CD14-positive monocyte (primary cell): ENCODE data around the gene ATG7. TPM values are rescaled to one million over a fixed set of nuclear protein-coding genes. Genes with fewer than 3 reads are reported as not detected.

ENCODE experiments used
- DNase-seq, 3 donors: peaks; one replicate each; pipeline ENCODE4 v3.0.0-alpha.2; 2011 to 2022
- H2AFZ ChIP-seq: 2 replicates; pipeline ENCODE4 v1.6.0; 2012; ENCODE audit warnings: mild to moderate bottlenecking, low read depth, low read length, inconsistent platforms; ENCODE audit not compliant: insufficient read depth, poor library complexity, severe bottlenecking
- H3K27ac ChIP-seq, 2 donors: 1 replicate in 1 of 2; 2 replicates in 1 of 2; pipeline ENCODE4 v1.5.1; 2012 to 2013; ENCODE audit warnings: low read length in 2 of 2, control low read depth in 1 of 2, inconsistent platforms in 1 of 2, low read depth in 1 of 2, mild to moderate bottlenecking in 1 of 2
- H3K27me3 ChIP-seq, 2 donors: one replicate each; pipeline versions ENCODE4 v1.6.0 to v1.6.1; 2011 to 2013; ENCODE audit warnings: low read length in 2 of 2; ENCODE audit not compliant: control insufficient read depth in 2 of 2, insufficient read depth in 2 of 2
- H3K36me3 ChIP-seq, 2 donors: replicated peaks in 1 of 2; 1 replicate in 1 of 2; 2 replicates in 1 of 2; pipeline versions ENCODE4 v1.5.1 to v1.6.1; 2012 to 2013; ENCODE audit warnings: low read length in 2 of 2, control low read depth in 1 of 2, inconsistent platforms in 1 of 2, mild to moderate bottlenecking in 1 of 2; ENCODE audit not compliant: insufficient read depth in 2 of 2, control insufficient read depth in 1 of 2
- H3K4me1 ChIP-seq, 2 donors: 1 replicate in 1 of 2; 2 replicates in 1 of 2; pipeline versions ENCODE4 v1.5.1 to v1.6.1; 2012 to 2013; ENCODE audit warnings: low read length in 2 of 2, control low read depth in 1 of 2, inconsistent platforms in 1 of 2, mild to moderate bottlenecking in 1 of 2, moderate library complexity in 1 of 2; ENCODE audit not compliant: insufficient read depth in 2 of 2, control insufficient read depth in 1 of 2
- H3K4me2 ChIP-seq: replicated peaks from 2 replicates; pipeline ENCODE3; 2012; ENCODE audit warnings: low read length, moderate library complexity, mild to moderate bottlenecking; ENCODE audit not compliant: poor library complexity, severe bottlenecking; ENCODE audit errors: extremely low read depth
- H3K4me3 ChIP-seq, 3 experiments: fragments of 200-600 bp in 1 of 3; sonication (generic) in 1 of 3; replicated peaks in 1 of 3; 1 replicate in 2 of 3; 2 replicates in 1 of 3; pipeline ENCODE4 v1.5.1; 2011 to 2013; ENCODE audit warnings: low read length in 3 of 3, mild to moderate bottlenecking in 3 of 3, control low read depth in 2 of 3, low read depth in 2 of 3, inconsistent platforms in 1 of 3, moderate library complexity in 1 of 3
- H3K79me2 ChIP-seq: 2 replicates; pipeline ENCODE4 v1.6.0; 2012; ENCODE audit warnings: mild to moderate bottlenecking, control low read depth, inconsistent platforms, low read length, moderate library complexity; ENCODE audit not compliant: insufficient read depth
- H3K9ac ChIP-seq: 2 replicates; pipeline ENCODE4 v1.6.0; 2017; ENCODE audit warnings: low read length, mild to moderate bottlenecking; ENCODE audit not compliant: insufficient read depth, poor library complexity, severe bottlenecking
- H3K9me3 ChIP-seq, 2 donors: replicated peaks in 1 of 2; 1 replicate in 1 of 2; 2 replicates in 1 of 2; pipeline versions ENCODE4 v1.5.1 to v1.6.1; 2012 to 2013; ENCODE audit warnings: low read length in 2 of 2, control low read depth in 1 of 2; ENCODE audit not compliant: control insufficient read depth in 1 of 2, insufficient read depth in 1 of 2
- H4K20me1 ChIP-seq: 2 replicates; pipeline ENCODE4 v1.6.0; 2012; ENCODE audit warnings: mild to moderate bottlenecking, low read length, control low read depth, moderate library complexity; ENCODE audit not compliant: insufficient read depth
- H3K27ac Mint-ChIP-seq, 7 donors: one replicate each; pipeline ENCODE4 v1.8.0; 2020; ENCODE audit warnings: mild to moderate bottlenecking in 7 of 7, mixed read lengths in 7 of 7, moderate library complexity in 6 of 7, inconsistent platforms in 2 of 7
- H3K27me3 Mint-ChIP-seq, 3 donors: one replicate each; pipeline ENCODE4 v1.8.0; 2021 to 2022; ENCODE audit warnings: low read depth in 3 of 3, mild to moderate bottlenecking in 3 of 3, mixed read lengths in 3 of 3, moderate library complexity in 3 of 3, inconsistent platforms in 1 of 3
- H3K36me3 Mint-ChIP-seq, 2 donors: one replicate each; pipeline ENCODE4 v1.8.0; 2020; ENCODE audit warnings: mixed read lengths in 2 of 2, inconsistent platforms in 1 of 2, mild to moderate bottlenecking in 1 of 2
- H3K4me1 Mint-ChIP-seq: one replicate; pipeline ENCODE4 v1.8.0; 2020; ENCODE audit warnings: mild to moderate bottlenecking, mixed read lengths
- H3K4me3 Mint-ChIP-seq, 2 donors: one replicate each; pipeline ENCODE4 v1.8.0; 2020; ENCODE audit warnings: mild to moderate bottlenecking in 2 of 2, mixed read lengths in 2 of 2, moderate library complexity in 1 of 2
- H3K9me3 Mint-ChIP-seq, 7 donors: one replicate each; pipeline ENCODE4 v1.8.0; 2020 to 2022; ENCODE audit warnings: mixed read lengths in 7 of 7, mild to moderate bottlenecking in 6 of 7, moderate library complexity in 6 of 7, inconsistent platforms in 2 of 7
- CTCF ChIP-seq: fragments of 200-600 bp; IDR thresholded peaks from one replicate; pipeline ENCODE4 v1.8.0; 2022; ENCODE audit warnings: antibody characterized with exemption, mild to moderate bottlenecking
- WGBS: methylation state at CpG from one replicate; pipeline ENCODE4 v1.1.5; 2013; ENCODE audit warnings: missing lambda C conversion rate; ENCODE audit not compliant: insufficient coverage; 5-methylcytosine and 5-hydroxymethylcytosine counted together
- intact Hi-C, 2 donors: fragments of 100-400 bp; cut with micrococcal nuclease; formaldehyde crosslinking; loops; one replicate each; pipeline versions ENCODE4 v1.15.0 to v1.15.1; 2023
- polyA plus RNA-seq, 3 donors: library from polyadenylated mRNA; depleted of rRNA in 1 of 3; unstranded in 2 of 3; stranded (reverse) in 1 of 3; fragments of 300-500 nt in 2 of 3; fragments of >200 nt in 1 of 3; fragmentation: Illumina TruSeq in 2 of 3; gene quantifications; 1 replicate in 2 of 3; 2 replicates in 1 of 3; pipeline ENCODE4 v1.2.3, GENCODE V29; 2012 to 2021

ATG7 gene
- polyA plus RNA-seq, 3 donors, result 57.4 to 101 (median 89.7) TPM

GRCh38 chr3:11543948-11544387 lies 271.8 kb downstream of the ATG7 start:
- WGBS, result 82% methylated on average over 4 of the region's 6 CpGs
- peak overlapping the region; percentile 23 for H3K4me2 ChIP-seq
- H3K4me1 Mint-ChIP-seq, result peaks cover 60% of the 10 kb centered on the region
- peaks cover 13% of the 10 kb centered on the region for H3K79me2 ChIP-seq
- peaks cover 94% of the 10 kb centered on the region for H4K20me1 ChIP-seq
- no peak overlapping the region for H3K4me3 ChIP-seq
- peaks cover 0 to 14% of the 10 kb centered on the region in 2 donors for H3K36me3 ChIP-seq
- H3K27me3 ChIP-seq, result no peaks in the 10 kb centered on the region
- H3K27ac Mint-ChIP-seq, result peak overlapping the region in 4 of 7 donors; percentile 14 to 66 (median 36)
- peaks cover 16 to 54% of the 10 kb centered on the region in 2 donors for H3K36me3 Mint-ChIP-seq
- no peak for TF ChIP-seq CTCF
- H3K4me3 Mint-ChIP-seq, result no peak overlapping the region
- peaks cover 42% of the 10 kb centered on the region in 2 donors for H3K4me1 ChIP-seq
- peaks cover 3 to 12% (median 5%) of the 10 kb centered on the region in 7 donors for H3K9me3 Mint-ChIP-seq
- H3K27me3 Mint-ChIP-seq, result peaks cover 0 to 2% (median 0%) of the 10 kb centered on the region in 3 donors
- H2AFZ ChIP-seq, result no peak overlapping the region
- peak overlapping the region; percentile 7 to 47 for H3K27ac ChIP-seq
- DNase-seq, result no peak
- H3K9me3 ChIP-seq, result peaks cover 0 to 18% of the 10 kb centered on the region in 2 donors
- peak overlapping the region; percentile 36 for H3K9ac ChIP-seq
- intact Hi-C loops, result no loop called here

- peak overlapping the region; percentile 36 for H3K9ac ChIP-seq
- Mint-ChIP-seq H3K27me3 (peaks cover 0 to 2% (median 0%) of the 10 kb centered on the region in 3 donors), H3K9me3 (peaks cover 3 to 12% (median 5%) of the 10 kb centered on the region in 7 donors), H3K27ac (peak overlapping the region in 3 of 7 donors; percentile 15 to 57 (median 24)), H3K36me3 (peaks cover 15 to 51% of the 10 kb centered on the region in 2 donors), H3K4me3 (no peak overlapping the region), H3K4me1 (peaks cover 63% of the 10 kb centered on the region)
- peaks cover 13% of the 10 kb centered on the region for H3K79me2 ChIP-seq
- peaks cover 94% of the 10 kb centered on the region for H4K20me1 ChIP-seq
- peak overlapping the region; percentile 7 to 47 for H3K27ac ChIP-seq
- peaks cover 0 to 18% of the 10 kb centered on the region in 2 donors for H3K9me3 ChIP-seq
- DNase-seq, result peak; percentile 23 to 26 (median 26)
- no peak for TF ChIP-seq CTCF
- no peak overlapping the region for H2AFZ ChIP-seq
- peaks cover 0 to 20% of the 10 kb centered on the region in 2 donors for H3K36me3 ChIP-seq
- H3K27me3 ChIP-seq, result no peaks in the 10 kb centered on the region
- peaks cover 42% of the 10 kb centered on the region in 2 donors for H3K4me1 ChIP-seq
- 63% methylated on average over 16 of the region's 17 CpGs for WGBS
- intact Hi-C loops, result no loop called here
- peak overlapping the region; percentile 23 for H3K4me2 ChIP-seq
- H3K4me3 ChIP-seq, result no peak overlapping the region
These were observed 272.4 kb downstream of the ATG7 start for GRCh38 chr3:11544412-11545181.
